RPMI8226 (cell line): ENCODE measurements around the gene ANGPTL8.
A peak's percentile ranks its signal among the peaks of the same experiment; 100 is the strongest.

Source experiments
- DNase-seq: peaks from one replicate; pipeline ENCODE4 v3.0.0-alpha.2; 2015

The ANGPTL8 gene

DNA sequence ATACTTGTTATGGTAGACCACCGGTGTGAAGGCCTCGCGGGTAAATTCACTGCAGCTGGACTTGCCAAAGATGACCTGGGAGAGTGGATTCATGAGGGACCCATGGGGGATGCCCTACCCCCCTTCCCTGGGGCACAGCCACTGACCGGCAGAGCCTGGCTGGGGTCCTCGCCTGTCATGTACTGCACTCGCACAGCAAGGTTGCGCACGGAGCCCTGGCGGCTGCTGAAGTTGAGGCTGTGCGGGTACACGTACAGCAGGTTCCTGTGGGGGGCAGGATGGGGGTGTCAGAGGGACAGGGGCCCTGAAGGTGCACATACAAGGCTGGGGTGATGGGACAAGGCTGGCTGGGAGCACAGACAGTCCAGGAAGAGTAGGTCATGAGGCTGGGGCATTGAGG, 1.4 kb upstream of the ANGPTL8 start:
- no peak for DNase-seq

GRCh38 chr19:11238781-11239376, 540 bp upstream of the ANGPTL8 start:
- DNase-seq: no peak

DNA sequence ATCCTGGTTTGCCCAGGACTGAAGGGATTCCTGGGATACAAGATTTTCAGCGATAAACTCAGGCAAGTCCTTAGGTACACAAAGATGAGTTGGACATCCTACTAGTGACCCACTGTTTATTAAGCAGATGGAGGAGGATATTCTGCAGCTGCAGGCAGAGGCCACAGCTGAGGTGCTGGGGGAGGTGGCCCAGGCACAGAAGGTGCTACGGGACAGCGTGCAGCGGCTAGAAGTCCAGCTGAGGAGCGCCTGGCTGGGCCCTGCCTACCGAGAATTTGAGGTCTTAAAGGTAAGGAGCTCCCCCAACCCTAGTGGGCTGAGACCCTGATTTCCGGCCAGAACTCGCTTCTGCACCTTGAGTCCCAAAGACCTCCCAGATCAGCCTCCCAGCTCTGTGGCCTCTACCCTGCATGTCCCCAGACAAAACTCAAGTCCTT, 607 bp downstream of the ANGPTL8 start:
- DNase-seq: no peak

DNA sequence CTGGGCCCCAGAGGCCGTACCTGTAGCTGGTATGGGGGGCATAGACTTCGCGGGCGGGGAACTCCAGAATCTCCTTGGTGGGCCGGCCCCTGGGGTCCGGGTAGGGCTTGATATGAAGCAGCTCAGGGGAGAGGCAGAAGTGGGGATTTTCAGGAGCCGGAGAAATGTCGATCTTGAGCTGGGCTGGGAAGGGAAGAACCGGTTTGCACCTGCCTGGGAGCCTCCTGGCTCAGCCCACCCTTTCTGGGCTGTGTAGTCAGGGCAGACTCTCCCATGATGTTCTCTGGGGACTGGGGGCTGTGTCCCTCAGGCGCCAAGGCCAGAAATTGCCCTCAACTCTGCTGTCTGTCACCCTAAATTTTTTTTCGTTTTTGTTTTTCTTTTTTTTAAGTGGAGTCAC, 2.6 kb downstream of the ANGPTL8 start:
- DNase-seq: no peak

- DNase-seq: peak; percentile 88
These were observed 3.7 kb downstream of the ANGPTL8 start for GRCh38 chr19:11242864-11243797.

DNA sequence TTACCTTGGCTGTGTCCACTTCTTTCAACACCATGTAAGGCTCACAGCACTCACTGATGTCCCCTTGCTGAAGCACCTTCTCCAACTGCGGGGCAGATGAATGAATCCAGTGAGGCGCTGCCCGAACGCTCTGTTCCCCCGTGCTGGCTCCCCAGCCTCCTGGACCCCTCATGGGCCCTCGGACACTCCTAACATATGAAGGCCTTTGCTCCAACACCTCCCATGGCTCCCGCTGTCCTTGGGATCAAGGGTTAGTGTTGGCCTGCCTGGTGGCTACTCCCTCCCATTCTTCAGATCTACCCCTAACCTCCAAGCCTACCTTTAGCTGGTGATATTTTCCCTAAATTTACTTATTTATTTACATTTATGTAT, 4.4 kb downstream of the ANGPTL8 start:
- DNase-seq: no peak

GRCh38 chr19:11244846-11245589, 5.6 kb downstream of the ANGPTL8 start:
- no peak for DNase-seq

DNA sequence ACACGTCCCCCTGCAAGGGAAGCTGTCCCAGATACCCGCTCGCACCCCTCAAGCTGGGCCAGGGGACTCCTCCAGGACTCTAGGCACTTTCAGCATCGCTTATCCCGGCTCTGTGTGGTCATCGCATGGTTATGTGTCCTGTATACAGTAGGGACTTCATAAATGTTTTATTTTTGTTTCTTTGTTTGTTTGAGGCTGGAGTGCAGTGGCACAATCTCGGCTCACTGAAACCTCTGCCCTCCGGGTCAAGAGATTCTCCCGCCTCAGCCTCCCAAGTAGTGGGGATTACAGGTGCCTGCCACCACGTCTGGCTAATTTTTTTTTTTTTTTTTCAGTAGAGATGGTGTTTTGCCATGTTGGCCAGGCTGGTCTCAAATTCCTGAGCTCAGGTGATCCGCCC, 7.5 kb downstream of the ANGPTL8 start:
- no peak for DNase-seq

- DNase-seq: no peak
These were observed 8.0 kb downstream of the ANGPTL8 start for GRCh38 chr19:11247391-11247790.

- no peak for DNase-seq
These were observed 8.5 kb downstream of the ANGPTL8 start for GRCh38 chr19:11247934-11248333.

GRCh38 chr19:11248852-11249251, 9.4 kb downstream of the ANGPTL8 start:
- DNase-seq: no peak

DNA sequence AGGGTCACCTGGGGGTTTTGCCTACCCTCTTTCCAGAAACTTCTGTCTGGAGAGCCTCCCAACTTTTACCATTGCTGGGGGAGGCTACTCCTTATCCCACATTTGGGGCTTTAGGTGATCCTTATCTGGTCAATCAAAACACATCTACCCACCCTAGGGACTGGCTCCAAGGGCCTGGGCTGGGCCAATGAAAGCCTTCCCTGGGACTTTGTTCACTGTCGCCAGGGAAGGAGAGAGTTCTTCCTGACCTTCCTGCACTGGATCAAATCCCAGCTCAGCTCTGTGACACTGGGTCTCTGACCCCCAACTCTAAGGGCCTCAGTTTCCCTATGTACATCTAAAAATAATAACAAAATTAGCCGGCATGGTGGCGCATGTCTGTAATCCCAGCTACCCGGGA, 11.8 kb downstream of the ANGPTL8 start:
- DNase-seq: no peak

- no peak for DNase-seq
These were observed 12.4 kb downstream of the ANGPTL8 start for GRCh38 chr19:11251650-11252314.

- DNase-seq: no peak
These were observed 13.4 kb downstream of the ANGPTL8 start for GRCh38 chr19:11252665-11253355.

GRCh38 chr19:11254666-11255065, 15.2 kb downstream of the ANGPTL8 start:
- DNase-seq: peak; percentile 43

GRCh38 chr19:11256189-11256588, 16.8 kb downstream of the ANGPTL8 start:
- no peak for DNase-seq

GRCh38 chr19:11257846-11258380, 18.5 kb downstream of the ANGPTL8 start:
- DNase-seq: peak; percentile 31

DNA sequence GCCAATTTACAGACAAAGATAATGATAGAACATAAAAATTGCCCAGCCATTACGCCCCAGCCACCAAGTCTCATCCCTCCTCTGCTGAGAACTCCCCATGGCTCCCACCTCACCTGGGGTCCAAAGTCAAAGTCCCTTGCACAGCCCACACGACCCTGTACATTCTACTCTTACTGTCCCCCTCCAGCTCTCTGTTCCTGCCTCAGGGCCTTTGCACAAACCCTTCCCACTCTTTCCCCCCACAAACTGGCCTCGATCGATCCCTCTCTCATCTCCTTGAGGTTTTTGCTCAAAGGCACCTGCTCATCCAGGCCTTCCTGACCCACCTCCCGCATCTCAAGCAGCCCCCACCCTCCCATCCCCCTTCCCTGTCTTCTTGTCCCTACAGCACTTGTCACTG, 21.6 kb downstream of the ANGPTL8 start:
- DNase-seq: no peak

DNA sequence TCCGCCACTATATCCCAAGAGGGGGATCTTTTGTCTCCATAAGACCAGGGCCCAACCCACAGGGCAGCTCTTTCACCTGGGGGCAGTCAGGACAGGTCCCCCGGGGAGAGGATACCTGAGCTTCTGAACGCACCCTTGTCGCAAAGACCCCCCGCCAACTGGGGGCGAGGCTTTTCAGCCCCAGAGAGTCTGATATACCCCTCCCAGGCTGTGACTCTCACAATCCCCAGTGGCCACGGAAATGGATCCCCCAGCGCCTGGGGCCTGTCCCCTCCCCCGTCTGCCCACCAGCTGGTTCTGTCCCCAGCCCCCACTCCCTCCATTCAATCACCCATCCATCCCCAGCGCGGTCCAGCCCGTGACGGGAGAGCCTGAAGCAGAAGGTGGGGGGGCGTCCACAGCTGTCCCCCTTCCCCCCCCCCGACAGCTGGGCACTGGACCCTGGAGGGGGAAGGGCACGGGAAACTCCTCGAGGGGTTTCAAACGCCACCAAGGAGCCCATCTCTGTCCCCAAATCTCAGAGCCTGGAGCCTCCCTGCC, 22.1 kb downstream of the ANGPTL8 start:
- no peak for DNase-seq

- peak; percentile 37 for DNase-seq
These were observed 22.8 kb downstream of the ANGPTL8 start, which contains the start of gene DOCK6 for GRCh38 chr19:11261971-11262839. DOCK6 (minus strand) TSS chr19:11262524; CDS start chr19:11262440, 84 bp downstream.

DNA sequence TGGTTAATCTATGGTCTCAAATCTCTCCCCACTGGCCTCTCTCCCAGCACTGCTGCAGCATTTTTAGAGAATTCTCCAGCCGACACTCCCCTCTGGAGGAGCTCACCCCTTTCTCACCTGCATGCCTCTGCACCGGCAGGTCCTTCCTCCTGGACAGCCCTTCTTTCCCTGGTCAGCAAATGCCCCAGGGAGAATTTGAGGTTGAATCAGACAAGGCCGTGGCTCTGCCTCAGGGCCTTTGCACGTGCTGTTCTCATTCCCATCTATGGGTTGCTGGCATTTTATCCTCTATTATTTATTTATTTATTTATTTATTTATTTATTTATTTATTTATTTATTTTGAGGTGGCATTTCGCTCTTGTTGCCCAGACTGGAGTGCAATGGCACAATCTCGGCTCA, 24.3 kb downstream of the ANGPTL8 start:
- no peak for DNase-seq
